Activated naive CD8-positive, alpha-beta T cell treated with anti-CD3 and anti-CD28 coated beads, Interleukin-2, amount 10 ng/mL, durations not matched to agents 7 days and 5 days (primary cell): ENCODE results near the gene OR9G1. TPM values are rescaled to one million over a fixed set of nuclear protein-coding genes. Genes with fewer than 3 reads are reported as not detected.
"Not testable (repeated sequence)": the region's sequence is repeated elsewhere in the genome, so short reads cannot be mapped to it uniquely, and the experiment has no call there.

ENCODE experiments used
- ATAC-seq: fragments of 150-1000 bp; cut with Tn5 transposase; one replicate; pipeline ENCODE4 v1.10.0; 2021; ENCODE audit warnings: low read depth, moderate library complexity
- POLR2A ChIA-PET: fragments of 350-600 bp; sonication (Branson Sonifier 250); formaldehyde crosslinking; loops from one replicate; lab custom pipeline; 2021; ENCODE audit warnings: antibody characterized with exemption; lab: Charles Lee
- DNase-seq: peaks from one replicate; pipeline ENCODE4 v3.0.0; 2021
- H3K27ac Mint-ChIP-seq: one replicate; pipeline ENCODE4 v1.8.0; 2022; ENCODE audit warnings: mild to moderate bottlenecking, mixed read lengths
- H3K27me3 Mint-ChIP-seq: one replicate; pipeline ENCODE4 v1.8.0; 2022; ENCODE audit warnings: mild to moderate bottlenecking, moderate library complexity, mixed read lengths
- H3K36me3 Mint-ChIP-seq: one replicate; pipeline ENCODE4 v1.8.0; 2021; ENCODE audit warnings: mild to moderate bottlenecking, mixed read lengths
- H3K4me1 Mint-ChIP-seq: one replicate; pipeline ENCODE4 v1.8.0; 2021; ENCODE audit warnings: mixed read lengths
- H3K4me3 Mint-ChIP-seq: one replicate; pipeline ENCODE4 v1.8.0; 2022; ENCODE audit warnings: mild to moderate bottlenecking, moderate library complexity, mixed read lengths
- H3K9me3 Mint-ChIP-seq: one replicate; pipeline ENCODE4 v1.8.0; 2021; ENCODE audit warnings: mixed read lengths
- total RNA-seq, 2 experiments: library from RNA; stranded (reverse); gene quantifications; one replicate each; pipeline ENCODE4 v1.2.3, GENCODE V29; 2021

Gene OR9G1
- total RNA-seq: not detected

GRCh38 chr11:56698795-56699194 lies at the start of gene OR9G1:
Gene OR9G1 (plus strand): TSS chr11:56699095. CDS start chr11:56700388, 1,293 bp downstream.
- H3K27me3 Mint-ChIP-seq: no peaks in the 10 kb centered on the region
- no peaks in the 10 kb centered on the region for H3K9me3 Mint-ChIP-seq
- no peak within 1 kb of the TSS for H3K27ac Mint-ChIP-seq
- no peak for DNase-seq
- no peak for ATAC-seq
- H3K36me3 Mint-ChIP-seq: no peaks in the 10 kb centered on the region
- POLR2A ChIA-PET: no interaction called here
- H3K4me1 Mint-ChIP-seq: no peaks in the 10 kb centered on the region
- no peak within 1 kb of the TSS for H3K4me3 Mint-ChIP-seq

GRCh38 chr11:56659755-56660154 lies 39.1 kb upstream of the OR9G1 start:
- POLR2A ChIA-PET: no interaction called here
- Mint-ChIP-seq H3K4me3 (no peak overlapping the region), H3K9me3 (peaks cover 10% of the 10 kb centered on the region), H3K4me1 (no peaks in the 10 kb centered on the region), H3K27me3 (no peaks in the 10 kb centered on the region), H3K27ac (no peak overlapping the region), H3K36me3 (no peaks in the 10 kb centered on the region)
- DNase-seq (no peak), ATAC-seq (no peak)

DNA sequence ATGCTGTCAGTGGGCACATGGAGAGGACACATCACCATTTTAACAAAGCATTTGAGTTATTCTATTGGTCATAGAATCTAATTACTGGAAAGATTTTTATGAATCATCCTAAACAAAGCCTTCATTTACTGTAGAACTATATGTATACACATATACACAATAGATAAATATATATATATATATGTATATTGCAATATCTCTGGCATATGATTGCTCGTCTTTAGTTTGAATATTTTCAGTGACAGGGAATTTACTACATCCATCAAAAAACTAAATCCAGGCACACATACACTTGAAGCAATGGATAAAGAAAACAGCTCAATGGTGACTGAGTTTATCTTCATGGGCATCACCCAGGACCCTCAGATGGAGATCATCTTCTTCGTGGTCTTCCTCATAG lies 35.5 kb upstream of the OR9G1 start, which contains the start of gene OR5AR1:
Gene OR5AR1 (plus strand): TSS at position 301 of the 400 bp plus-strand sequence. CDS start 0 bp downstream, at position 301.
- POLR2A ChIA-PET: no interaction called here
- H3K4me3 Mint-ChIP-seq: no peak within 1 kb of the TSS
- ATAC-seq: no peak
- no peak for DNase-seq
- no peaks in the 10 kb centered on the region for H3K27me3 Mint-ChIP-seq
- H3K36me3 Mint-ChIP-seq: no peaks in the 10 kb centered on the region
- peaks cover 7% of the 10 kb centered on the region for H3K9me3 Mint-ChIP-seq
- H3K27ac Mint-ChIP-seq: no peak within 1 kb of the TSS
- H3K4me1 Mint-ChIP-seq: no peaks in the 10 kb centered on the region

DNA sequence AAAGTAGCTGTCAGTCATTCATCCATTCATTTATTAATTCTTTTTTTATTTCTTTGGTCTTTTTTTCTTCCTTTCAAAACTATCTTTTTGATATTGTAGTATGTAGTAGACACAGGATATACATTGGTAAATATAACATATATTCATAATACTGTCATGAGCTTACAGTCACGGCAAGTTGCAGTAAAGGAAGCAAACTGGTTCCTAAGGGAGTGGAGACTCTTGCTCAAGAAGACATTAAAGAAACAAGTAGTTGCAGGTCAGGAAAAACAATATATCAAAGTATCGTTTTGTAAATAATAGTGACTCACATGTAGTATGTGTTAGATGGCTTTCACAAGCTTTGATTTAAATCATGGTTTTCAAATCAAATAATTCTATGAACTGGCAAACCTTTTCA lies 27.9 kb upstream of the OR9G1 start:
- POLR2A ChIA-PET: no interaction called here
- Mint-ChIP-seq H3K27ac (no peak overlapping the region), H3K36me3 (no peaks in the 10 kb centered on the region), H3K9me3 (no peaks in the 10 kb centered on the region), H3K4me1 (no peaks in the 10 kb centered on the region), H3K27me3 (no peaks in the 10 kb centered on the region), H3K4me3 (no peak overlapping the region)
- DNase-seq (no peak), ATAC-seq (no peak)

DNA sequence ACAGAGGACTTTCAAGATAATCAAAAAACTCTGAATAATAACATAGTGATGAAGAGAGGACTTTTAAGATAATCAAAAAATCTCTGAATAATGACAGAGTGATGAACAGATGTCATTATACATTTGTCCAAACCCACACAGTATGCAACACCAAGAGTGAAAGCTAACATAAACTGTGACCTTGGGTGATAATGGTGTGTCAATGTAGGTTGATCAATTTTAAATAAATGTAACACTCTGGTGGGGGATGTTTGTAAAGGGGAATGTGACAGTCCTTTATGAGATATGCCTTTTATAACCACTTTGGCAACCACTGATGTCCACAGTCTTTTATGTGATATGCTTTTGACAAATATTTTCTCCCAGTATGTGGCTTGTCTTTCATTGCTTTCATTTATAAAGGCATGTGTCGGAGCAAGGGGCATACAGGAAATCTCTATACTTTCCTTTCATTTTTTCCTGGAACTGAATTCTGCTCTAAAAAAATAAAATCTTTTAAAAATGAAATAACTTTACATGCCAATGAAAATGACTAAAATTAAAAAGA lies 10.3 kb upstream of the OR9G1 start:
- H3K27me3 Mint-ChIP-seq: no peaks in the 10 kb centered on the region
- peaks cover 1% of the 10 kb centered on the region for H3K9me3 Mint-ChIP-seq
- ATAC-seq (no peak), DNase-seq (no peak)
- no peaks in the 10 kb centered on the region for H3K4me1 Mint-ChIP-seq
- H3K36me3 Mint-ChIP-seq: no peaks in the 10 kb centered on the region
- POLR2A ChIA-PET: no interaction called here
- H3K27ac Mint-ChIP-seq: no peak overlapping the region
- no peak overlapping the region for H3K4me3 Mint-ChIP-seq

- H3K27ac Mint-ChIP-seq, H3K4me3 Mint-ChIP-seq, POLR2A ChIA-PET, H3K9me3 Mint-ChIP-seq, H3K4me1 Mint-ChIP-seq, H3K27me3 Mint-ChIP-seq, H3K36me3 Mint-ChIP-seq, ATAC-seq, DNase-seq: not testable (repeated sequence)
Measured at GRCh38 chr11:56691179-56691578, 7.7 kb upstream of the OR9G1 start.

- no peak for DNase-seq
- H3K4me3 Mint-ChIP-seq: no peak overlapping the region
- H3K36me3 Mint-ChIP-seq: no peaks in the 10 kb centered on the region
- POLR2A ChIA-PET: no interaction called here
- H3K4me1 Mint-ChIP-seq: no peaks in the 10 kb centered on the region
- no peaks in the 10 kb centered on the region for H3K27me3 Mint-ChIP-seq
- ATAC-seq: no peak
- no peak overlapping the region for H3K27ac Mint-ChIP-seq
- no peaks in the 10 kb centered on the region for H3K9me3 Mint-ChIP-seq
Measured at GRCh38 chr11:56693428-56693827, 5.5 kb upstream of the OR9G1 start.

DNA sequence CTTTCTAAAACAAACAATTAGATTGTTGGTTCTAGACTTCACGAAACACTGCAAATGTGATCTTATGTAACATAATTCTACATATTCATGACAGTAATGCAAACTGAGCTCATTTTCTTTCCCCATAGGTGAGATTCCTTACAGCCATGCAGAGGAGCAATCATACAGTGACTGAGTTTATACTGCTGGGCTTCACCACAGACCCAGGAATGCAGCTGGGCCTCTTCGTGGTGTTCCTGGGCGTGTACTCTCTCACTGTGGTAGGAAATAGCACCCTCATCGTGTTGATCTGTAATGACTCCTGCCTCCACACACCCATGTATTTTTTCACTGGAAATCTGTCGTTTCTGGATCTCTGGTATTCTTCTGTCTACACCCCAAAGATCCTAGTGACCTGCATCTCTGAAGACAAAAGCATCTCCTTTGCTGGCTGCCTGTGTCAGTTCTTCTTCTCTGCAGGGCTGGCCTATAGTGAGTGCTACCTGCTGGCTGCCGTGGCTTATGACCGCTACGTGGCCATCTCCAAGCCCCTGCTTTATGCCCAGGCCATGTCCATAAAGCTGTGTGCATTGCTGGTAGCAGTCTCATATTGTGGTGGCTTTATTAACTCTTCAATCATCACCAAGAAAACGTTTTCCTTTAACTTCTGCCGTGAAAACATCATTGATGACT lies 1.5 kb downstream of the OR9G1 start:
- POLR2A ChIA-PET: no interaction called here

DNA sequence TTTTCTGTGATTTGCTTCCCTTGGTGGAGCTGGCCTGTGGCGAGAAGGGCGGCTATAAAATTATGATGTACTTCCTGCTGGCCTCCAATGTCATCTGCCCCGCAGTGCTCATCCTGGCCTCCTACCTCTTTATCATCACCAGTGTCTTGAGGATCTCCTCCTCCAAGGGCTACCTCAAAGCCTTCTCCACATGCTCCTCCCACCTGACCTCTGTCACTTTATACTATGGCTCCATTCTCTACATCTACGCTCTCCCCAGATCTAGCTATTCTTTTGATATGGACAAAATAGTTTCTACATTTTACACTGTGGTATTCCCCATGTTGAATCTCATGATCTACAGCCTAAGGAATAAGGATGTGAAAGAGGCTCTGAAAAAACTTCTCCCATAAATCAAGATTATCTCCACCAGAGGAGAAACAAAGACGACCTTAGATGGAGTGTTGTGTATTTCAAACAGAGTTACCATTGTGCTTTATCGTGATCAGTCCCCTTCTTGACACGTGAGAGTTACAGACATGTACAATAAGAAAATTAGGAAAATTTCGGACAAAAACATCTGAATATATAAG lies 2.1 kb downstream of the OR9G1 start:
- H3K4me3 Mint-ChIP-seq: no peak overlapping the region
- ATAC-seq: no peak
- no peaks in the 10 kb centered on the region for H3K36me3 Mint-ChIP-seq
- H3K27me3 Mint-ChIP-seq: no peaks in the 10 kb centered on the region
- no peak overlapping the region for H3K27ac Mint-ChIP-seq
- DNase-seq: no peak
- no peaks in the 10 kb centered on the region for H3K9me3 Mint-ChIP-seq
- POLR2A ChIA-PET: no interaction called here
- H3K4me1 Mint-ChIP-seq: no peaks in the 10 kb centered on the region

More for the DNA sequence above, 1.5 kb downstream of the OR9G1 start:
- DNase-seq (no peak), ATAC-seq (no peak)
- no peaks in the 10 kb centered on the region for H3K27me3 Mint-ChIP-seq
- no peak overlapping the region for H3K4me3 Mint-ChIP-seq
- no peaks in the 10 kb centered on the region for H3K4me1 Mint-ChIP-seq
- no peak overlapping the region for H3K27ac Mint-ChIP-seq
- H3K36me3 Mint-ChIP-seq: no peaks in the 10 kb centered on the region
- no peaks in the 10 kb centered on the region for H3K9me3 Mint-ChIP-seq

DNA sequence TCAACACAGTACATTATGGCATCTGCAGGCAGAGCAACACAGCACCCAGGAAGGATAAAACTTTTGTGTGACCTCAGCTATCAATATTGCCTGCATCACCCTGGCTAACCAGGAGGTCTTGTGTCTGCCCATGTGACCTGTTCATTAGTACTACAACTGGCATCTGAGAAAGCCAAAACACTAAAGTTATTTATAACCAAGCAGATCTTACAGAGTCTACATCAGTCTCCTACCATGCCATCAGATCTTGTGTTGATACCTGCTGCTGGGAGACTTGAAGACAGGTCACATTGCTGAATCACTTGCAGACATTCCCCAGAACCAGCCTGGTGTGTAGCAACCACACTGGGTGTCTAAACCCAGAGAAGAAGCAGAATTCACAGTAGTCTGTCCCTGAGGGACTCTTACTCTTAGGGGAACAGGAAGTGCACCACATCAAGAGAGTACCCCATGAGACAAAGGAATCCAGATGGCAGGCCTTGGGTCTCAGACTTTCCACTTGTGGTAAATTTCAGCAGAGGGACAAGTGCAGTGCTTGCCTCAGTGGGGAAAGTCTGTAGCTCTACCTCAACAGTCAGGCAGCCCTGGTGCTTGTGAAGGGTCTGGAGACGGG lies 7.0 kb downstream of the OR9G1 start:
- Mint-ChIP-seq H3K27ac (no peak overlapping the region), H3K27me3 (no peaks in the 10 kb centered on the region), H3K4me1 (no peaks in the 10 kb centered on the region), H3K9me3 (peaks cover 3% of the 10 kb centered on the region), H3K36me3 (no peaks in the 10 kb centered on the region), H3K4me3 (no peak overlapping the region)
- DNase-seq (no peak), ATAC-seq (no peak)
- POLR2A ChIA-PET: no interaction called here

DNA sequence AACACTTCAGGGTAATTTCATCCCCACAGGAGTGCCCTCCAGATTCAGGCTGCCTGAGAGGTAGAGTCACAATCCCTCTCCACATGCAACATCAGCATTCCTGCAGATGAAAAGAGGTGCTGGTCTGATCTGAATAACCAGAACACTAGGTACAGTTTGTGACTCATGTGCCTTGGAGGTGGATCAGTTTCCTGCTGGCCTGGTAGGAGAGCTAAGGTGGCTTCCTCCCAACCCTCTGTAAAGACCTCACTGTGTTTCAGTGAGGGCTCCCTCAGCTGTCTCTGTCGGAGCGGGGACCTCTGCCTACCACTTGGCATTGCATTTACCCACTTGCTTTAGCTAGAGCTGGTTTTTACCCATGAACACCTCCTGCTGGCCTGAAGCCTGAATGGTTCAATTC lies 7.6 kb downstream of the OR9G1 start:
- Mint-ChIP-seq H3K36me3 (no peaks in the 10 kb centered on the region), H3K27me3 (no peaks in the 10 kb centered on the region), H3K4me1 (no peaks in the 10 kb centered on the region), H3K4me3 (no peak overlapping the region), H3K27ac (no peak overlapping the region), H3K9me3 (peaks cover 5% of the 10 kb centered on the region)
- DNase-seq (no peak), ATAC-seq (no peak)
- POLR2A ChIA-PET: no interaction called here

GRCh38 chr11:56714206-56714605 lies 15.3 kb downstream of the OR9G1 start:
- no peak overlapping the region for H3K27ac Mint-ChIP-seq
- POLR2A ChIA-PET: no interaction called here
- no peak for ATAC-seq
- no peak for DNase-seq
- H3K4me1 Mint-ChIP-seq: no peaks in the 10 kb centered on the region
- H3K36me3 Mint-ChIP-seq: no peaks in the 10 kb centered on the region
- H3K9me3 Mint-ChIP-seq: peaks cover 10% of the 10 kb centered on the region
- H3K27me3 Mint-ChIP-seq: no peaks in the 10 kb centered on the region
- no peak overlapping the region for H3K4me3 Mint-ChIP-seq

DNA sequence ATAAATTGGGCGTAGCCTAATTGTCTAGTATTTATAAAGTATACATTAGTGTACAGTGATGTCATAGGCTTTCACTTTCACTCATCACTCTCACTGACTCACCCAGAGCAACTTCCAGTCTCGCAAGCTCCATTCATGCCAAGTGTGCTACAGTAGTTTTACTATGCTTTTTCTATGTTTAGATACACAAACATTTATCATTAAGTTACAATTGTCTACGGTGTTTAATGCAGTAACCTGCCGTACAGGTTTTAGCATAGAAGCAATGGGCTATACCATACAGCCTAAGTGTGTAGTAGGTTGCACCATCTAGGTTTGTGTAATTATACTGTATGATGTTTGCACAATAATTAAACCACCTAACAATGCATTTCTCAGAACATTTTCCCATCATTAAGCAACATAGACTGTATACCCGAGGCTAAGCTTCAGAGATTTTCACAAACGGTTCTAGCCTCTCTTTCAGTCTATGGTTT lies 17.5 kb downstream of the OR9G1 start:
- DNase-seq: no peak
- Mint-ChIP-seq H3K27ac (no peak overlapping the region), H3K4me3 (no peak overlapping the region), H3K36me3 (no peaks in the 10 kb centered on the region), H3K27me3 (no peaks in the 10 kb centered on the region), H3K4me1 (no peaks in the 10 kb centered on the region), H3K9me3 (peaks cover 6% of the 10 kb centered on the region)
- ATAC-seq: no peak
- POLR2A ChIA-PET: no interaction called here

DNA sequence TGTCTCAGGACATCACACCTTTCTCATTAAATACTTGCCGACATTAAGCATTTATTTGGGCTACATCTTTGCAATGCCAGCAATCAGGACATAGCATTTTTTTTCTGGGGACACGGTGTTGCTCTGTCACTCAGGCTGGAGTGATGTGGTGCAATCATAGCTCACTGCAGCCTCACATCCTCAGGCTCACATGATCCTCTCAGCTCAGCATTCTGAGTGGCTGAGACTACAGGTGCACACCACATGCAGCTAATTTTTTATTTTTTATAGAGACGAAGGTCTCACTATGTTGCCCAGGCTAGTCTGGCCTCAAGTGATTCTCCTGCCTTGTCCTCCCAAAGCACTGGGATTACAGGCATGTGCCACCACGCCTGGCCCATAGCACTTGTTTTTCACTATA lies 21.6 kb downstream of the OR9G1 start:
- ATAC-seq (no peak), DNase-seq (no peak)
- Mint-ChIP-seq H3K4me3 (no peak overlapping the region), H3K4me1 (no peaks in the 10 kb centered on the region), H3K27ac (no peak overlapping the region), H3K36me3 (no peaks in the 10 kb centered on the region), H3K27me3 (no peaks in the 10 kb centered on the region), H3K9me3 (no peaks in the 10 kb centered on the region)
- POLR2A ChIA-PET: no interaction called here
